ENCODE results near the gene KRTAP10-2.

KRTAP10-2 gene

GRCh38 chr21:44524414-44525371 lies 26.6 kb downstream of the KRTAP10-2 start:
- FAIRE-seq = no peak

- FAIRE-seq = no peak
Observed at GRCh38 chr21:44523567-44524413, 27.5 kb downstream of the KRTAP10-2 start.

- no peak for FAIRE-seq
Observed at GRCh38 chr21:44522753-44523204, 28.5 kb downstream of the KRTAP10-2 start.

GRCh38 chr21:44521928-44522752 lies 29.2 kb downstream of the KRTAP10-2 start:
- no peak for FAIRE-seq

GRCh38 chr21:44521301-44521927 lies 29.9 kb downstream of the KRTAP10-2 start:
- FAIRE-seq = no peak

DNA sequence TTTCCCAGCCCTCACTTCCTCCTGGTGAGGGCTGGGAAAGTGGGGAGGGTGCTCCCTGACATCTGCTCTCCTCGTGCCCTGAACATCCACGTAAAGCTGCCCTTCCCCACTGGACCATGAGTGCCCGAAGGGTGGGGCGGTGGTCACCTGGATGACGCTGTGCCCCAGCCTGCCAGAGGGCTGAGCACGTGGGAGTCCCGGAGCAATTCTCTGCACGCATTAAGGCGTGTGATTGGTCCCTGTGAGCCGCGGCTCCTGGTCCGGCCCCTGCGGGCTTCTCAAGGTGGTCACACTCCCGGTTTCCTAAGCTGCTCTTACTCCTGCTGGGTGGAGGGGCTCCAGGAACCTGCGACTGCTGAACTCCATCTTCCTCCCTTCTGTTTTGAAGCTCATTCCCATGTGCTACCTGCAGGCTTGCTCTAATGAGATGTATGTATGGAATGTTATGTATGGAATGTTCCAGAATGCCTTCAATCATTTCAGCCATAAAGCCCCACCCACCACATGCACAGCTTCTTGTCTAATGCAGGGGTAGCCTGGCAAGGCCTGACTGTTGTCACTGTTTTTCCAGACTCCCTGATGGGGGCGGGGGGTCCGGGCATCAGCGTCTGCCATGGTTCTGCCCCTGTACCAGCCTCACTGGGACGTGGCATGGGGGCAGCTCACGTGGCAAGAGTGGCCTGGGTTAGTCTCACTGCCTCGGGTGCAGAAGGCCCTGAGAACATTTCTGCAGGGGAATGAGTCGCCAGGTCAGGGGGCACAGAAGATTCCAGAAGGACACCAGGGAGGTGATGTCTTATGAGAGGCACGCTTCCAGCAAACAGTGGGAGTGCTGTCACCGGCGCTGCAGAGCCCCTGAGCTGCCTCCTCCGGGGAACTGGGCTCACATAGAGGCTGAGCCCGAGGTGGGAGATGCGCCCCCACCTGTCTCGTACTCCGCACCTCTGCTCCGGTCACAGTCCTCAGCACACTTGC lies 30.7 kb downstream of the KRTAP10-2 start:
- FAIRE-seq = no peak

- no peak for FAIRE-seq
Observed at GRCh38 chr21:44519346-44520325, 31.7 kb downstream of the KRTAP10-2 start.

- no peak for FAIRE-seq
Observed at GRCh38 chr21:44518686-44519085, 32.6 kb downstream of the KRTAP10-2 start.

DNA sequence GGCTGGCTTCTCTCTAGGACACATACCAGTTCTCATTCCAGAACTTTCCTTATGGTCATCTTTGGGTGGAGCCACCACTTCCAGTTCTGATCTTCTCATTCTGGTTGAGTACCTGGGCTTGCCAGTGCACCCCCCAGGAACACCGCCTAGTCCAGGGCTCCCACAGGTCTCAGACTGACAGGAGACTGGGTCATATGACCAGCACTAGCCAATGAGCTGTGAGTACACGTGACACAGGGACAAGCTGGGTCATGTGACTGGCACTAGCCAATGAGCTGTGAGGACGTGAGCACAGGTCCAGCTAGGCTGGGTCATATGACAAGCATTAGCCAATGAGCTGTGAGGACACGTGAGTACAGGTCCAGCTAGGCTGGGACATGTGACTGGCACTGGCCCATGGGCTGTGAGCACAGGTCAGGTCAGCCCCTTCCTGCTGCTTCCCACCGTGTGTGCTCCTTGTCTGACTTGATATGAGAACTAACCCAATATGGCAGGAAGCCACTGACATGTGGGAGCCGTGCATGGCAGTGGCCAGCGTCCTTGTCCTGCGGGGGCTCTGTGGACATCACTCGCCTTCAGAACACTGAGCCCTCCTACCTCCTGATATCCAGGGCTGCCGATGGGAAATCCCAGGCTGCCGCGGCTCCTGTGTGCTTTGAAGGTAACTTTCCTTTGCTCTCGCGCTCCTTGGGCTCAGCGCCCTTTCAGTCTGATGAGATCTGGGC lies 34.0 kb downstream of the KRTAP10-2 start:
- FAIRE-seq = no peak

DNA sequence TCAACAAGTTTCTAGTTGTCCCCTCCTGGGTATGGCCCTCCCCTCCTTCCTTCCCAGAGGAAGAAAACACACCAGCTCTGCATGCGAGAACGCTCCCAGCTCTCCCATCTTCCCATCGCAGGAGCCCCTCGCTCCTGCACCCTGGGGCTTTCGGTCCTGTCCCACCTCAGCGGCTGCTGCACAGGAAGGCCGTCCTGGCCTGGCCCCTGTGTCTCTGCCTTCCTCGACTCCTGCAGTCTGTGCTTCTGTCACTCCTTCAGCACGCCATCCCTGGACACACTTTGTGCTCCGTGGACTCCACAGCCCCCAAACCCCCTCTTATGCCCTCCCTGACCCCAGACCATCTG lies 34.5 kb downstream of the KRTAP10-2 start:
- no peak for FAIRE-seq

- no peak for FAIRE-seq
Observed at GRCh38 chr21:44516342-44516741, 35.0 kb downstream of the KRTAP10-2 start.

GRCh38 chr21:44515359-44516165 lies 35.7 kb downstream of the KRTAP10-2 start:
- FAIRE-seq = no peak

DNA sequence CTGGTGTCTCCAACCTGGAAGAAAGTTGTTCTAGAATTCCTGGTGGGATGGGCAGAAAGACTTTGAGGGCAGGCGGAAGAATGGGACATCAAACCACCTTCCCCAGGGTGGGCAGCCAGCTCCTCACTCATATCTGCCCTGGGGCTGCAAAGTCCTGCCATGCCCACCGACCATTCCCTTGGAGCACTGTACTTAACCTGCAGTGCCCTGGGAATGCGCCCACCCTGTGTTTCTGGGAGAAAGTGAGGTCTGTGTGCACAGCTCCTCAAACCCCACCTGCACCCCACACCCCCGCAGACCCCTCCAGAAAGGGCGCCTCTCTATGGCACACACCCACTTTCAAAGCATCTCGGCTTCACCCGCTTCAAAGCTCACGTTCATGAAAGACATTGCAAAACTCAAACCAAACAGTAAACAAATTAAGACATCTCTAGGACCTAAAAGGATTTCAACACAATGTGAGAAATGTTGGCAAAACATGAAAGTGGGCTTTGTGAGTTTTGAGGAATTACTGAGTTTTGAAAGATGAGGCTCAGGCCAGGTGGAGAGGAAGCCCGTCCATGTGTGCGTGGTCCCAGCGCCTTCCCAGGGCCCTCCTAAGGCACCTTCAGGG lies 36.5 kb downstream of the KRTAP10-2 start:
- no peak for FAIRE-seq

DNA sequence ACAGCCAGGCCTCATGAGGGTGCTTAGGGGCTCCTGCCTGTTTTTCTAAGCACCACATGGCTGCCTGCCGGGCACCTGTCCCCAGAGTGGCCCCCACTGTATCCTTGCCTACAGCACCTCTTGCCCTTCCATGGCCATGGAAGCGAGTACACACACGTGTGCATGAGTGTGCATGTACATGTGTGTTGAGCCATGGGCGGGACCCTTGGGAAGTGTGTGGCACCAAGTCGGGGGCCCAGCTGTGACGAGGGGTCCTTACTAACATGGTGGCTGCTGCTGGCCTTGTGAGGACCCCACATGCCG lies 37.1 kb downstream of the KRTAP10-2 start:
- no peak for FAIRE-seq

DNA sequence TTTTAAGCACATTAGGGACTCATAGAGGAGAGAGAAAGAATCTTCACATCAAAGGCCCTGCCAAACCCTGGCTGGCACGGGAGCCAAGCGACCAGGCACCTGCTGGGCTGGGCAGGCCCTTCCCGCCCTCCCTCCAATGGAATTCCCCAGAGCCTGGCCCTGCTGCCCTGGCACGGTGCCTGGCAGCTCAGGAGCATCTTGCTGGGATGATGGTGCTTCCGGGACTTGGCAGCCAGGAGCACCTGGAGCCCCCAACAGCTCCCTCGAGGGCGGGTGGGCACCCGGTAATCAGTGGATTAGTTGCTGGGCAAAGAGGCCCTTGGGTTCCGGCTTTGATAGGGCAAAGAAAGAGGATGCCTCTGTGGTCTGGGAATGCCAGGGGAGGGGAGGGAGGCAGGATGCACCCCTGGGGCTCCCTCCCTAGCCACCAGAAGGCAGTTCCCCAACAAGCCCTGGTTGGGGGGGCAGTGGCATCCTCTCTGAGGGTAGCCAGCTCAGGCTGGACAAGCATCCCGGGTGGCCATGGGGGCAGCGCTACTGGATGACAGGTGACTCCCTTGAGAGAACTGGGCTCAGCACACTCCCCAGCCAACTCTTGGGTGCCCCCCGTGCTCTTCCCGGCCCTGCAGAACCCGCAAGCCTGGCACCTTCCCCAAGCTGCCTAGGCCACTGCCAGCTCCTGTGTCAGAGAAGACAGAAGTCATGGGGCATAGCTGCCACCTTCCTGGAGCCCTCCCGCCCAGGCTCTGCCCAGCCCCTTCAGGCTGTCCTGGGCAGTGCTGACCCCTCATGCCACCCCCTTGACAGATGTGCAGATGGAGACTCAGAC lies 37.7 kb downstream of the KRTAP10-2 start:
- no peak for FAIRE-seq

DNA sequence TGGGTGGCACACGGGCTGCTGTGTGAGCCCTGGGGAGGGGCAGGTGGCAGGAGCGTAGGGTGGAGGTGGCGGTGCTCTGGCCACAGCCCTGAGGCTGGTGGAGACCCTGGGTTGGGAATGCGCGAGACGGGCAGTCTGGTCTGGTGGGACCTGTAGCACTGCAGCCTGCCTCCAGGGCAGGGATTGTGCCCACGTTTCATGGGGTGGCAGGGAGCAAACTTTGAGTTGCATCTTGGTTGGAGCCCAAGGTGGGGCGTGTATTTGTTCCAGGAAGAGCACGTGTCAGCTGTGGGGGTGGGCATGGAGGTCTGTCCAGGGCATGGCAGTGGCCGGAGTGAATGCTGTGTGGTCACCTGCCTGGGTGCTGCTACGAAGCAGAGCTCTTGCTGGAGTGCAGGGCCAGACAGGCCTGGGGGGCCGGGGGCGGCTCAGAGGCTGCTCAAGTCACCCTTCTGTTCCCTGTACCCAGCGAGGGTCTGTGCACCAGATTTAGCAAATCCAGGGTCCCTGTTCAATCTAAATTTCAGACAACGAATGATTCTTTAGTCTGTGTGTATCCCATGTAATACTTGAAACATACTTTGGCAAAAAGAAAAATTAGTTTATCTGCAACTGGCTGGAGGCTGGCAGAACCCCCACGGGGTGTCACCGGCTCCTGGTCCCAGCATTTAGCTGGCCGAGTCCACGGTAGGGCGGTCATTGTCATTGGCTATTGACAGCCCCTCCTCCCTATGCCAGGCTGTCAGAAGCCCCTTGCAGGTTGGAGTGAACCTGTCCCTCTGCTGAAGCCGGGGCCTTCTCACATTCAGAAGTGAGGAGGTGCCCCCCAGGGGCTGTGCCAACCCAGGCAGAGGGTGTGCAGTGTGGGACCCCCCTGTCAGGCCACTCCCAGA lies 38.6 kb downstream of the KRTAP10-2 start:
- FAIRE-seq = no peak

Data from A204.1 (cell line).